Neural progenitor cell (in vitro differentiated cells): Measurements from ENCODE around the gene AJAP1.

ENCODE experiments used
- EZH2 ChIP-seq: fragments of 200-600 bp; sonication (generic); IDR thresholded peaks from 2 replicates; pipeline ENCODE4 v1.6.1; 2017; ENCODE audit warnings: antibody characterized with exemption, mild to moderate bottlenecking, moderate library complexity
- EZH2phosphoT487 ChIP-seq: fragments of 200-600 bp; sonication (generic); IDR thresholded peaks from 2 replicates; pipeline ENCODE4 v1.6.1; 2017; ENCODE audit warnings: antibody characterized with exemption
- TF ChIP-seq, protein P1 (sequence below): fragments of 200-600 bp; sonication (generic); IDR thresholded peaks from 2 replicates; pipeline ENCODE4 v1.5.1; 2017; ENCODE audit warnings: antibody characterized with exemption, mild to moderate bottlenecking

DNA sequence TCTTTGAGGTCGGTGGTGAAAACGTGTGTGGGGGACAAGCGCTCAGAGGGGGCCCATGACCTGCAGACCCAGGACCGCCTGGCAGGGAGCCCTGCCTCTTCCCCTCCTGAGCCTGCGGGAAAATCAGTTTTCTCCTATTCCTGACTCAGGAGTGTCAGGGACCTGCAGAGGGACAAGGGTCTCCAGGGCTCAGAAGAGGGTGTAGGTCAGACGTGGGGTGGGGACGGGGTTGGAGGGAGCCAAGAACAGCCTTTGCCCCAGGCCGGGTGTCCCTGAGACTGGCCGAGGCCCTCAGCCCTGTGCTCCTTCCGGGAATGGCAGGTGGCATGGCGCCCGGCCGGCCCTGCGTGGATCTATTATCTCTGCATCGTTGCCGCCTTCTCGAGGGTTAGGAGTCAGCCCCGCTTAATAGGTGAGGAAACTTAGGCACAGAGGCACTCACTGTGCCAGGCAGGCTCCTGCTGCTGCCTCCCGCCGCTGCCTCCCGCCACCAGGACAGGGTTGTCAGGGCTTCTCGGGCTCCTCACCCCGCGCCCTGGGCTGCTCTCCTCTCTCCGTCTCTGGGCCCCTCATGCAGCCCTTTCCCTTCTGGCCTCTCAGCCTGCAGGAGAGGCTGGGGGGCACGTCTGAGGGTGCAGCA is 37.5 kb downstream of the AJAP1 start:
- TF ChIP-seq, protein P1, sequence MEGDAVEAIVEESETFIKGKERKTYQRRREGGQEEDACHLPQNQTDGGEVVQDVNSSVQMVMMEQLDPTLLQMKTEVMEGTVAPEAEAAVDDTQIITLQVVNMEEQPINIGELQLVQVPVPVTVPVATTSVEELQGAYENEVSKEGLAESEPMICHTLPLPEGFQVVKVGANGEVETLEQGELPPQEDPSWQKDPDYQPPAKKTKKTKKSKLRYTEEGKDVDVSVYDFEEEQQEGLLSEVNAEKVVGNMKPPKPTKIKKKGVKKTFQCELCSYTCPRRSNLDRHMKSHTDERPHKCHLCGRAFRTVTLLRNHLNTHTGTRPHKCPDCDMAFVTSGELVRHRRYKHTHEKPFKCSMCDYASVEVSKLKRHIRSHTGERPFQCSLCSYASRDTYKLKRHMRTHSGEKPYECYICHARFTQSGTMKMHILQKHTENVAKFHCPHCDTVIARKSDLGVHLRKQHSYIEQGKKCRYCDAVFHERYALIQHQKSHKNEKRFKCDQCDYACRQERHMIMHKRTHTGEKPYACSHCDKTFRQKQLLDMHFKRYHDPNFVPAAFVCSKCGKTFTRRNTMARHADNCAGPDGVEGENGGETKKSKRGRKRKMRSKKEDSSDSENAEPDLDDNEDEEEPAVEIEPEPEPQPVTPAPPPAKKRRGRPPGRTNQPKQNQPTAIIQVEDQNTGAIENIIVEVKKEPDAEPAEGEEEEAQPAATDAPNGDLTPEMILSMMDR = no peak
- TF ChIP-seq EZH2phosphoT487 (no peak), EZH2 (no peak)
